ENCODE results near the gene PLAC9. TPM values are rescaled to one million over a fixed set of nuclear protein-coding genes. Genes with fewer than 3 reads are reported as not detected.
"Not testable (repeated sequence)": the region's sequence is repeated elsewhere in the genome, so short reads cannot be mapped to it uniquely, and the experiment has no call there.

PLAC9 gene
- polyA plus RNA-seq, 4 donors = 12.6 to 43.2 (median 22.8) TPM

GRCh38 chr10:80137920-80138319 lies 5.4 kb downstream of the PLAC9 start:
- no peak for DNase-seq (ENCODE audit: low read depth in 4 of 4, low spot score in 3 of 4)

DNA sequence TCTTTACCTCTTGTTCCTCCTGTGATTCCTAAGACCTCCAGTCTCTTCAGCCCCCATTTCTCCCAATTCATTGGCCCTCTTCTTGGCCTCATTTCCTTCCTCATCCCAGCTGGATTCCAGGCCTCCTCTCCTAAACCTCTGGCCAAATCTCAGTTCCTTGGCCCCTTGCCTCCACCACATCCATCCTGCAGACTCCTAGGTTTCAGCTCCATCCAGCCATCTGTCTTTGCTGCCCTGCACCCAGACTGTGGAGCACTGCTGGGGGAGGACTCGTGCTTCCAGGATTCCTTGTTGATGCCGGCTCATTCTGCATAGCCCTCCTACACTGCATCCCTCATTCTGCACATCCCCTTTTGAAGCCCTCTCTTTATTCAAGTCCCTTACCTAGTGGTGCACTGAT lies 6.7 kb downstream of the PLAC9 start:
- no peak for DNase-seq (ENCODE audit: low read depth in 4 of 4, low spot score in 3 of 4)

DNA sequence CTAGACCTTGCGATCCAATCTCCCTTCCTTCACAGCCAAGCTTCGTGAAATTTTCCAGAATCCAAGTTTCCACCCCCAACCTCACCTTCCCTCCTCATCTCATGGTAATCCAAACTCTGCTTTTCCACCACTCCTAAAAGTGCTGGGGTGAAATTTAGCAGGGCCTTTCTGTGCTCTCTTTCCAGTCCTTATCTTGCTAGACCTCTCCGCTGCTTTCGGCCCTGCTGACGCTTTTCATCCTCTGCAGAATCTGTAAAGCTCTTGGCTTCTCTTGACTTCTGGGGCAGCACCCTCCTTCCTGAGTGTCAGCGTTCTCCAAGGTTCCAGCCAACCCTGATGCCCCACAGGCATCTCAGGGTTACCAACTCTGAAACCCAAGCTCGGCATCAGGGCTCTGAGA lies 7.7 kb downstream of the PLAC9 start:
- DNase-seq (ENCODE audit: low read depth in 4 of 4, low spot score in 3 of 4) = no peak

GRCh38 chr10:80141696-80142460 lies 9.3 kb downstream of the PLAC9 start:
- DNase-seq (ENCODE audit: low read depth in 4 of 4, low spot score in 3 of 4) = no peak

GRCh38 chr10:80144067-80144695 lies 11.7 kb downstream of the PLAC9 start:
- no peak for DNase-seq (ENCODE audit: low read depth in 4 of 4, low spot score in 3 of 4)

DNA sequence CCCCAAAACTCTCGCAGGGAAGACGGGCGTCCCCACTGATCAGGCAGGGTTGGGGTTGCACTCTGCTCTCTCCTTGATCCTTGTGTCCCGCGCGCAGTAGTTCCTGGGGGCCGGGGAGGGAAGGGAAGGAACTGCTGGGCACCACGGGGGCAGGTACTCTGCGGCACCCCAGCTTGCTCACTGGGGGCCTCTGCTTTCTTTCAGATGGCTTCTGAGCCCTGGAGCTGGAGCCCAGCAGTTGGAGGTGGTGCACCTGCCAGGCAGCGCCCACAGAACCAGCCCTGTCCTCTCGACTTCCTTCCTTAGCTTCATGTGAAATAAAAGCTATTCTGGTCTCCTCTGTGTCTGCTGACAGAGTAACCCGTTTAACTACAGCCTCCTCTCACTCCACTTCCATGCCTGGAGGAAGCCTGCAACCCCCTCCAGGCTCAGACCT lies 12.2 kb downstream of the PLAC9 start:
- no peak for DNase-seq (ENCODE audit: low read depth in 4 of 4, low spot score in 3 of 4)

GRCh38 chr10:80145406-80146308 lies 13.1 kb downstream of the PLAC9 start:
- not testable (repeated sequence) for DNase-seq (ENCODE audit: low read depth in 4 of 4, low spot score in 3 of 4)

- no peak for DNase-seq (ENCODE audit: low read depth in 4 of 4, low spot score in 3 of 4)
Measured at GRCh38 chr10:80146918-80147317, 14.4 kb downstream of the PLAC9 start.

- no peak for DNase-seq (ENCODE audit: low read depth in 4 of 4, low spot score in 3 of 4)
Measured at GRCh38 chr10:80148166-80148805, 15.8 kb downstream of the PLAC9 start.

GRCh38 chr10:80149123-80149522 lies 16.6 kb downstream of the PLAC9 start:
- no peak for DNase-seq (ENCODE audit: low read depth in 4 of 4, low spot score in 3 of 4)

- DNase-seq (ENCODE audit: low read depth in 4 of 4, low spot score in 3 of 4) = no peak
Measured at GRCh38 chr10:80150172-80150571, 17.6 kb downstream of the PLAC9 start.

GRCh38 chr10:80152820-80153219 lies 20.3 kb downstream of the PLAC9 start:
- no peak for DNase-seq (ENCODE audit: low read depth in 4 of 4, low spot score in 3 of 4)

DNA sequence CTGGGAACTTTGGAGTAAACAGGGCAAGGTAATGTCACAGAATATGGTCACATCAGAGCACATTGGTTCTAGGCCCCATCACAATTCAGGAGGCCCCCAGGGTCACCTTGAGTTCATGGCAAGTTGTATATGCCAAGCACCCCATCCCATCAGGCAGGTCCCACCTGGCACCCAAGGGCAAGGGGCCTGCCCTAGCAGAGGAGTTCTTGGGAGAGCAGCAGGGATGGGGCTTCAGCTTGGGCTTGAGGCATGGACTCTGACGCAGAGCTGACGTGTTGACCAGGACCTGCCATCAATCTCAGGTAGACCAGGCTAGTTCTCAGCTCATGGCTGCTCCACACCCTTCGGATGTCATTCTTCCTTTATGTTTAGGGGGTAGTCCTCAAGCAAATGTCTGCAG lies 20.9 kb downstream of the PLAC9 start:
- DNase-seq (ENCODE audit: low read depth in 4 of 4, low spot score in 3 of 4) = no peak

- no peak for DNase-seq (ENCODE audit: low read depth in 4 of 4, low spot score in 3 of 4)
Measured at GRCh38 chr10:80154626-80154977, 22.1 kb downstream of the PLAC9 start.

GRCh38 chr10:80154978-80155695 lies 22.6 kb downstream of the PLAC9 start:
- DNase-seq (ENCODE audit: low read depth in 4 of 4, low spot score in 3 of 4) = no peak

DNA sequence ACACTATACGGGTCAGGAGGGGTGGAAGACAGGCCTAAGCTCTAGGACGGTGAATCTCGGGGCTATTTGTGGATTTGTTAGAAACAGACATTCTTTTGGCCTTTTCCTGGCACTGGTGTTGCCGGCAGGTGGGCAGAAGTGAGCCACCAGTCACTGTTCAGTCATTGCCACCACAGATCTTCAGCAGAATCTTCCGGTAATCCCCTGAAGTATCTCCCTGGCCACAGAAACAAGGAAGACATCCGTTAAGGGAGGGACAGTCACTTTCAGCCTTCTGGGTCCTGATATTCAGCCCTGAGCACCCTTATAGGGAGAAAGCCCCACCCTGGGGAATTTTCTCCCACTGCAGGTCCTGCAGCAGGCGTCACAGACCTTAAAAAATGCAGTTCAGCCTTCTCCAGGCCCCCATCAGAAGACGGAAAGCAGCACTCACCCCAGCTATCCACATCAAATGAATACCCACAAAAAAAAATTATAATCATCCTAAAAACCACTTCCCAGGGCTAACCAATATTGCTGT lies 23.2 kb downstream of the PLAC9 start:
- DNase-seq (ENCODE audit: low read depth in 4 of 4, low spot score in 3 of 4) = no peak

DNA sequence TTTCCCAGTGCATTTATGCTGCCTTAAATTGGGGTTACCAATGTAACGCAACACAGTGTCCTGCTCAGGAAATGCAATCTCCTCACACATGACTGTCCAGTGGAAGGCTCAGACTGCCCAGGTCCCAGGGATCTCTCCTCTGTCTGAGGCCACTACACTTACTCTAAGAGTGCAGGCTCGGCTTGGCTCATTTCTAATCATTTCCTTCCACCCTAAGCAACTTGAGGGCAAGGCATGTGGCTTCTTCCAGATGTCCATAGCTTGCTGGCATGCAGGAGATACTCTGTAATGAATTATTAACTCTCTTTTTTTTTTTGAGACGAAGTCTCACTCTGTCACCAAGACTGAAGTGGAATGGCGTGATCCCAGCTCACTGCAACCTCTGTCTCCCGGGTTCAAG lies 23.7 kb downstream of the PLAC9 start:
- no peak for DNase-seq (ENCODE audit: low read depth in 4 of 4, low spot score in 3 of 4)

- no peak for DNase-seq (ENCODE audit: low read depth in 4 of 4, low spot score in 3 of 4)
Measured at GRCh38 chr10:80157561-80157960, 25.0 kb downstream of the PLAC9 start.

GRCh38 chr10:80158126-80158525 lies 25.6 kb downstream of the PLAC9 start:
- no peak for DNase-seq (ENCODE audit: low read depth in 4 of 4, low spot score in 3 of 4)

DNA sequence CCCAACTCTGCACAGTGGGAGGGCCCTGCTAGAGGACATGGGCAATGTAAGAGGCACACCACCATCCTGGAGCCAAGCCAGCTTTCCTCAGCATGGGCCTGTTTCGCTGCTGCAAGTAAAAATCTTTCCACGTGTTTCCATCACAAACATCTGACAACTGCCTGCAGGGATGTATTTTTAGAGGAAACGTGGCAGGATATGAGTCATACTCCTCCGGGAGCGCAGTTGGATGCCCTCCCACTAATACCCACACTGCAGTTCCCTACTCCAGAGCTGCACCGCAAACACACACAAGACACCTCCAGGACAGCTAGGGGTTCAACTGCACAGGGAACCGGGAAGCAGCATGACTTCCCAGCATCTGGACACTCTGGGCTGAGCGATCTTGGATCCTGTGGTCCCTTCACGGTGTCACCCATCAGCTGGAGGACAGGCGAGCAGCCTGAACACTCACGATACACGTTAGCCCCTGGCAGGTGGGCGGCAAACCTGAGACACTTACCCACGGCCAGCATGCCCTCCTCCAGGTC lies 26.1 kb downstream of the PLAC9 start:
- peak in 1 of 4 donors; percentile 10 for DNase-seq (ENCODE audit: low read depth in 4 of 4, low spot score in 3 of 4)

Data from right renal pelvis (tissue), 4 donors.